Measurements from ENCODE around the gene MYL11.

The MYL11 gene

GRCh38 chr16:30397056-30397455 lies 22.5 kb downstream of the MYL11 start:
- no peak for DNase-seq

DNA sequence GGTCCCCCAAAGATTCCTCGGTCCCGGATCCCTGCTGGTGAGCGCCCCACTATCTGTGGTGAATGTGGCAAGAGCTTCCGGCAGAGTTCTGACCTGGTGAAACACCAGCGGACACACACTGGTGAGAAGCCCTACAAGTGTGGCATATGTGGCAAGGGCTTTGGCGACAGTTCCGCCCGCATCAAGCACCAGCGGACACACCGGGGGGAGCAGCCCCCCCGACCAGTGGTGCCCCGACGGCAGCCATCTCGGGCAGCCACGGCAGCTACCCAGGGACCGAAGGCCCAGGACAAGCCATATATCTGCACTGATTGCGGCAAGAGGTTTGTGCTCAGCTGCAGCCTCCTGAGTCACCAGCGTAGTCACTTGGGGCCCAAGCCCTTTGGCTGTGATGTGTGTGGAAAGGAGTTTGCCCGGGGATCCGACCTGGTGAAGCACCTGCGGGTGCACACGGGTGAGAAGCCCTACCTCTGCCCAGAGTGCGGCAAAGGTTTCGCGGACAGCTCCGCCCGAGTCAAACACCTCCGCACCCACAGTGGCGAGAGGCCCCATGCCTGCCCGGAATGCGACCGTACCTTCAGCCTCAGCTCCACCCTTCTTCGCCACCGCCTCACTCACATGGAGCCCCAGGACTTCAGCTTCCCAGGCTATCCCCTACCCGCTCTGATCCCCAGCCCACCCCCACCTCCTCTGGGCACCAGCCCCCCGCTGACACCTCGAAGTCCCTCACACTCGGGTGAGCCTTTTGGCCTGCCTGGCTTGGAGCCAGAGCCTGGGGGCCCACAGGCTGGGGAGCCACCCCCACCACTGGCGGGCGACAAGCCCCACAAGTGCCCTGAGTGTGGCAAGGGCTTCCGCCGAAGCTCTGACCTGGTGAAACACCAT lies 23.4 kb downstream of the MYL11 start:
- DNase-seq, result no peak

DNA sequence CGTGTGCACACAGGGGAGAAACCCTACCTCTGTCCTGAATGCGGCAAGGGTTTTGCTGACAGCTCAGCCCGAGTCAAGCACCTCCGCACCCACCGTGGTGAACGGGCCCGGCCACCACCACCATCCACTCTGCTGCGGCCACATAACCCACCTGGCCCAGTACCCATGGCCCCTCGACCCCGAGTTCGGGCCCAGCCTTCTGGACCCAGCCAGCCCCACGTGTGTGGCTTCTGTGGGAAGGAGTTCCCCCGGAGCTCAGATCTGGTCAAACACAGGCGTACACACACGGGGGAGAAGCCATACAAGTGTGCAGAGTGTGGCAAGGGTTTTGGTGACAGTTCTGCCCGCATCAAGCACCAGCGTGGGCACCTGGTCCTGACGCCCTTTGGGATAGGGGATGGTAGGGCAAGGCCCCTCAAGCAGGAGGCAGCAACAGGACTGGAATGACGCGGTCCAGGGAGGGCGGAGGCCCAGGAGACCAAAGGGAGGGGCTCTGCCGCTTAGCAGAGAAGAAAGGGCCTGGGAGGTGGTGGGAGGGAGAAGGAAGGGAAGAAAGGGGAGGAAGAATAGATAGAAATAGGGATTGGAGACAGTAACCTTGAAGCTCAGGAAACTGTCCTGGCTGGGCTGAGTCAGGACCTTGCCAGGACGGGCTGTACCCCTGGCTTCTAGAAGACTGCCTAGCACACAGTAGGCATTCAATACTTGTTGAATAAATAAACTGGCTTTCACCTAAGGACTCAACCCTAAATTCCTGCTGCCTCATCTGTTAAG lies 24.2 kb downstream of the MYL11 start:
- DNase-seq, result no peak

- no peak for DNase-seq
Observed at GRCh38 chr16:30399435-30400186, 25.0 kb downstream of the MYL11 start.

GRCh38 chr16:30401768-30402425 lies 27.3 kb downstream of the MYL11 start:
- DNase-seq, result no peak

- DNase-seq, result no peak
Observed at GRCh38 chr16:30406795-30407101, 32.1 kb downstream of the MYL11 start.

GRCh38 chr16:30407102-30407803 lies 32.7 kb downstream of the MYL11 start, which contains the start of gene ZNF771:
ZNF771 (plus strand) TSS chr16:30407606; CDS start chr16:30408054, 448 bp downstream.
- peak; percentile 86 for DNase-seq

DNA sequence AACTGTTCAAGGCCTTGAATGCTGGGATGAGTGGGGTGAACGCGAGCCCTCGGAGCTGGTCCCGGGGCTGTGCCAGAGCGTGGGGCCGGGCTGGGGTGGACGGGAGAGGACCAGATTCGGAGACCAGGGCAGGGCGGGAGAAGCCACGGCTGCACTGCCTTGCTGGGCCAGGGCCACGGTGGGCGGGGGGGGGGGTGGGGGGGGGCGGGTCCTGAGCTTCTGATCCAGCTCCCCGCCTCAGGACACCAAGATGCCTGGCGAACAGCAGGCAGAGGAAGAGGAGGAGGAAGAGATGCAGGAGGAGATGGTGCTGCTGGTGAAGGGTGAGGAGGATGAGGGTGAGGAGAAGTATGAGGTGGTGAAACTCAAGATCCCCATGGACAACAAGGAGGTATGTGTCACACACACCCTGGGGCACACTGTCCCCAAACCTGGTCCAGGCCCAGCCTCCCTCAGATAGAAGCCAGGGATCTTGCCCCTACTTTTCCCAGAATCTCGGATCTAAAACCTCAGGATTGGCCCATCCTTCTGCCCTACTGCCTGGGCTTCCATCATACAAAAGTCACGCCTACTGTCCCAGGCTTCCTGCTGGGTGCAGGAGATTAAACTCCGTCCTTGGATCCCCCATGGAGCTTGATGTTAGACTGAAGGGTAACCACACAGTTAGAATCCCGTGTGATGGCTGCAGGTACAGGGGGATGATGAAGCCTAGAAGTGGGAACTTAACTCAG lies 33.4 kb downstream of the MYL11 start:
- DNase-seq, result no peak

GRCh38 chr16:30409125-30410060 lies 34.8 kb downstream of the MYL11 start:
- DNase-seq, result peak; percentile 78

DNA sequence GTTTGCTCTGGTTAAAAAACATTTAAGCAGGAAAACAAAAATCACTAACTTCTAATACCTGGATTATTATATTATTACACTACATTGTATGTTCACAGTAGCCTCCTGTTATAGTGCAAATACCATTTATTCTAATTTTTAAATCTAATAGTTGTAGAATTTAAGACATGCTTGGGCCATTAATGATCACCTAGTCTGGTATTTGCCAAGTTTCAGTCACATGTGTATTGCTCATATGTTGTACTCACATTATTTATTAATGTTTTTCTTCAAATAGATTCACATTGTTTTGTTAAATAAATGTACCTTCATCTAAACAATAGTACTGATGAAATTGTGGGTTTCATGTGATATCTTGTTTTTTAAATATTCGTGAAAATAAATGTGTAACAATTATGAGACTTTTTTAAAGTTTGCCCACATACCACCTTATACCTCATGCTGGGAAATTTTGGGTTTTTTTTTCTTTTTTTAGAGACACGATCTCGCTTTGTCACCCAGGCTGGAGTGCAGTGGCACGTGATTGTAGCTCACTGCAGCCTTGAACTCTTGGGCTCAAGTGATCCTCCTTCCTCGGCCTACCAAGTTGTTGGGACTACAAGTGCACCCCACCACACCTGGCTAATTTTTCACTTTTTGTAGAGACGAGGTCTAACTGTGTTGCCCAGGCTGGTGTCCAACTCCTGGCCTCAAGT lies 38.7 kb downstream of the MYL11 start:
- no peak for DNase-seq

- no peak for DNase-seq
Observed at GRCh38 chr16:30414159-30414558, 39.6 kb downstream of the MYL11 start.

- no peak for DNase-seq
Observed at GRCh38 chr16:30416047-30416603, 41.5 kb downstream of the MYL11 start.

GRCh38 chr16:30416624-30417528 lies 42.3 kb downstream of the MYL11 start:
- no peak for DNase-seq

DNA sequence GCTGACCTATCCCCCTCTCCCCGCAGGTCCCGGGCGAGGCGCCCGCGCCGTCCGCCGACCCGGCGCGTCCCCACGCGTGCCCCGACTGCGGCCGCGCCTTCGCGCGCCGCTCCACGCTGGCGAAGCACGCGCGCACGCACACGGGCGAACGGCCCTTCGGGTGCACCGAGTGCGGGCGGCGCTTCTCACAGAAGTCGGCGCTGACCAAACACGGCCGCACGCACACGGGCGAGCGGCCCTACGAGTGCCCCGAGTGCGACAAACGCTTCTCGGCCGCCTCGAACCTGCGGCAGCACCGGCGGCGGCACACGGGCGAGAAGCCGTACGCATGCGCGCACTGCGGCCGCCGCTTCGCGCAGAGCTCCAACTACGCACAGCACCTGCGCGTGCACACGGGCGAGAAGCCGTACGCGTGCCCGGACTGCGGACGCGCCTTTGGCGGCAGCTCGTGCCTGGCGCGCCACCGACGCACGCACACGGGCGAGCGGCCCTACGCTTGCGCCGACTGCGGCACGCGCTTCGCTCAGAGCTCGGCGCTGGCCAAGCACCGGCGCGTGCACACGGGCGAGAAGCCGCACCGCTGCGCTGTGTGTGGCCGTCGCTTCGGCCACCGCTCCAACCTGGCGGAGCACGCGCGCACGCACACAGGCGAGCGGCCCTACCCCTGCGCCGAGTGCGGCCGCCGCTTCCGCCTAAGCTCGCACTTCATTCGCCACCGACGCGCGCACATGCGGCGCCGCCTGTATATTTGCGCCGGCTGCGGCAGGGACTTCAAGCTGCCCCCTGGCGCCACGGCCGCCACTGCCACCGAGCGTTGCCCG lies 43.1 kb downstream of the MYL11 start:
- peak; percentile 92 for DNase-seq

DNA sequence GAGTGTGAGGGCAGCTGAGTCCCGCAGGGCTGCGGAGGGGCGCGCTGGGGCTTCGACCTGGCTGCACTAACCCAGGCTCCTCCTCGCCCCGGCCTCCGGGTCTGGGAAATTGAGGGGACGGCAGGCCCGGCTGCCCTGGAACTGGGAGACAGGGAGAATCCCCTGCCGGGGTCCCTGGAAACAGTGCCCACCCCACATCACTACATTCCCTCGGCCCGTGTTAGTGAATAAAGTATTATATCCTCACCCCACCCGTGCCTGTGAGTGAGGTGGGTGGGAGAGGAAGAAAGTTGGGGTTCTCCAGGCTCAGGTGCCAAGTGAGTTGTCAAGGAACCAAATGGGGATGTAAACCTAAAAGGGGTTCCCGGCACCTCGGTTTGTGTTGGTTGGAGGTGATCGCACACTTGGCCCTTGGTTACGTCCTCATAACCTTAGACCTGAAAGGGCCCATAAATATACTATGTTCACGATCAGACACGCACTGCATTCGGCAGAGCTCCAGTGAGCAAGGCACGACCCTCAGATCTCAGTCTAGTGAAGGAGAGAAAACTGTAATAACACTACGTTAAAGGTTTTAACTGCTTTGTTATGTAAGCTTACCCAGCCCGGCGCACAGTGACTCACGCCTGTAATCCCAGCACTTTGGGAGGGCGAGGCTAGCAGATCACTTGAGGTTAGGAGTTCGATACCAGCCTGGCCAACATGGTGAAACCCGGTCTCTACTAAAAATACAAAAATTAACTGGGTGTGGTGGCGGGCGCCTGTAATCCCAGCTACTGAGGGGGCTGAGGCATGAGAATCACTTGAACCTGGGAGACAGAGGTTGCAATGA lies 44.0 kb downstream of the MYL11 start:
- no peak for DNase-seq

DNA sequence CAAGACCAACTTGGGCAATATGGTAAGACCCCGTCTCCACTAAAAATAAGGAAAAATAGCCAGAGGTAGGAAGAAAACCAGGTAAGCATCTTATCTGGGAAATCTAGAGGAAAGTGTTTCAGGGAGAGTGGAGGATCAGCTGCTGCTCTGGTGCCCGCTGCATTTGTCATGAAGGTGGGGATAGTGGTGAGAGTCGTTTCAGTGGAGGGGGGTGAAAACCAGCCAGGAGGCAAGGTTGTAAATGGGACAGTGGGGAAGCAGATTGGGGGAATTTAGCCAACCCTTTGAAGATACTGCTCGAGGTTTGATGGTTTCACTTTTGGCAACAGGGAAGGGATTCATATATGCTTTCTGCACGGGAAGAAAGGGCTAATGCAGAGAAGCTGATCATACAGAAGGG lies 46.4 kb downstream of the MYL11 start:
- no peak for DNase-seq
